H1 (cell line): Measurements from ENCODE around the gene KCNH5. TPM values are rescaled to one million over a fixed set of nuclear protein-coding genes. Genes with fewer than 3 reads are reported as not detected.

Experiments used
- ASH2L ChIP-seq: fragments of 200-600, 300-600 bp; sonication (generic); IDR thresholded peaks from one replicate; pipeline ENCODE4 v1.7.1; 2017; ENCODE audit warnings: low read length
- CEBPB ChIP-seq: IDR thresholded peaks from 2 replicates; pipeline ENCODE4 v1.6.1; 2012; ENCODE audit warnings: low read depth, low read length
- CREB1 ChIP-seq: IDR thresholded peaks from 2 replicates; pipeline ENCODE4 v1.6.1; 2012; ENCODE audit warnings: inconsistent platforms
- CTCF ChIP-seq, 3 experiments: IDR thresholded peaks; 1 replicate in 2 of 3; 2 replicates in 1 of 3; pipeline versions ENCODE4 v1.5.1 to v1.6.1; 2011; ENCODE audit warnings: low read length in 3 of 3, mild to moderate bottlenecking in 3 of 3, inconsistent platforms in 2 of 3, low read depth in 1 of 3, moderate library complexity in 1 of 3; ENCODE audit not compliant: insufficient read depth in 1 of 3; ENCODE audit errors: control extremely low read depth in 1 of 3
- E2F6 ChIP-seq: IDR thresholded peaks from 2 replicates; pipeline ENCODE4 v1.6.1; 2012; ENCODE audit warnings: inconsistent platforms
- EGR1 ChIP-seq: IDR thresholded peaks from 2 replicates; pipeline ENCODE4 v1.6.1; 2011; ENCODE audit warnings: low read depth, low read length, borderline replicate concordance
- FOSL1 ChIP-seq: IDR thresholded peaks from 2 replicates; pipeline ENCODE4 v1.6.1; 2011; ENCODE audit warnings: mild to moderate bottlenecking, low read depth, low read length, moderate library complexity; ENCODE audit not compliant: insufficient read depth
- KDM4A ChIP-seq: IDR thresholded peaks from one replicate; pipeline ENCODE4 v1.7.1; 2012; ENCODE audit warnings: low read depth, mild to moderate bottlenecking, moderate library complexity, low read length, inconsistent platforms; ENCODE audit not compliant: severe bottlenecking
- MAFK ChIP-seq: IDR thresholded peaks from 2 replicates; pipeline ENCODE4 v1.6.1; 2012; ENCODE audit warnings: low read depth, mild to moderate bottlenecking, improper control_type of control experiment, low read length
- NANOG ChIP-seq: IDR thresholded peaks from 2 replicates; pipeline ENCODE4 v1.6.1; 2011; ENCODE audit warnings: low read length, low read depth, mild to moderate bottlenecking, inconsistent platforms; ENCODE audit not compliant: insufficient read depth, poor library complexity, severe bottlenecking
- RAD21 ChIP-seq, 2 experiments: IDR thresholded peaks in 1 of 2; conservative IDR thresholded peaks in 1 of 2; 2 replicates each; pipeline ENCODE4 v1.6.1; 2011; ENCODE audit warnings: low read depth in 2 of 2, low read length in 2 of 2, improper control_type of control experiment in 1 of 2, inconsistent platforms in 1 of 2, mild to moderate bottlenecking in 1 of 2, moderate library complexity in 1 of 2
- RBBP5 ChIP-seq: IDR thresholded peaks from 2 replicates; pipeline ENCODE4 v1.7.1; 2012; ENCODE audit warnings: low read depth, mild to moderate bottlenecking, inconsistent platforms, low read length, moderate library complexity, borderline replicate concordance
- SP1 ChIP-seq: IDR thresholded peaks from 2 replicates; pipeline ENCODE4 v1.6.1; 2011; ENCODE audit warnings: low read depth, low read length
- TAF1 ChIP-seq: IDR thresholded peaks from 2 replicates; pipeline ENCODE4 v1.6.1; 2011; ENCODE audit warnings: mild to moderate bottlenecking, low read depth, low read length
- TCF12 ChIP-seq: IDR thresholded peaks from 2 replicates; pipeline ENCODE4 v1.6.1; 2011; ENCODE audit warnings: low read depth, mild to moderate bottlenecking, low read length
- USF2 ChIP-seq: IDR thresholded peaks from 2 replicates; pipeline ENCODE4 v1.6.1; 2011; ENCODE audit warnings: low read length, improper control_type of control experiment
- polyA plus RNA-seq, 7 experiments: library from polyadenylated mRNA; depleted of rRNA in 3 of 7; stranded (reverse) in 5 of 7; unstranded in 2 of 7; fragments of >200 nt in 5 of 7; fragments of 200-250 nt in 2 of 7; gene quantifications; 1 replicate in 5 of 7; 2 replicates in 1 of 7; 4 replicates in 1 of 7; pipeline versions ENCODE4 v1.2.1 to v1.2.3, GENCODE V29; 2011 to 2013; ENCODE audit warnings: missing spikeins in 2 of 7, mixed read lengths in 2 of 7
- total RNA-seq: library from RNA; stranded (reverse); fragmentation: NEBNext Ultra II Directional; extraction: Animal tissue kit (Norgen Biotek cat#: 25700); gene quantifications from 2 replicates; pipeline ENCODE4 v1.2.1, GENCODE V29; 2021

KCNH5 gene
- total and polyA plus RNA-seq, 2 of the 8 experiments (the other 6 are each of a cell fraction or from before 2014, with no cell fraction given), result 0.24 to 0.50 TPM

GRCh38 chr14:63045612-63046320, 508 bp upstream of the KCNH5 start (continued):
- TF ChIP-seq CEBPB, result no peak
- TF ChIP-seq NANOG, result no peak
- peak in 1 of 2 experiments; percentile 19; a peak in 1 of 4 replicates for TF ChIP-seq RAD21 (IDR thresholded peaks at IDR 0.05 in 1 of 2, conservative IDR thresholded peaks at IDR 0.05 in 1 of 2; ENCODE audit: low read depth in 2 of 2, low read length in 2 of 2)
- TF ChIP-seq SP1, result 0 out of 2 replicates have a peak, but pooled peaks have one; percentile 33
- TF ChIP-seq CTCF (IDR thresholded peaks at IDR 0.05; ENCODE audit: control extremely low read depth in 1 of 3, insufficient read depth in 1 of 3, low read depth in 1 of 3, low read length in 3 of 3), result peak in 2 of 3 experiments; percentile 11 to 17; a peak in 1 of 4 replicates
- TF ChIP-seq TCF12, result 0 out of 2 replicates have a peak, but pooled peaks have one; percentile 32
- TF ChIP-seq USF2, result no peak
- peak; percentile 75 for TF ChIP-seq ASH2L
- peak; percentile 90; the same call in 1 of the 2 replicates for TF ChIP-seq RBBP5
- TF ChIP-seq FOSL1, result no peak
- TF ChIP-seq E2F6, result peak; percentile 40
- TF ChIP-seq CREB1, result 0 out of 2 replicates have a peak, but pooled peaks have one; percentile 24
- no peak for TF ChIP-seq MAFK
- 0 out of 2 replicates have a peak, but pooled peaks have one; percentile 19 for TF ChIP-seq EGR1
- TF ChIP-seq TAF1, result peak; percentile 13; the same call in 1 of the 2 replicates
- TF ChIP-seq KDM4A, result peak; percentile 85
